MM.1S (cell line): ENCODE results near the gene CTXN3.

Experiments used
- DNase-seq: peaks from one replicate; pipeline ENCODE4 v3.0.0-alpha.2; 2015
- H2AFZ ChIP-seq: fragments of 300-600 bp; sonication (generic); 2 replicates; pipeline ENCODE4 v1.6.0; 2016; ENCODE audit warnings: antibody characterized with exemption, low read length
- H3F3A ChIP-seq: fragments of 300-600 bp; sonication (generic); 2 replicates; pipeline ENCODE4 v1.6.1; 2016; ENCODE audit warnings: mild to moderate bottlenecking, antibody characterized with exemption, low read length, moderate library complexity, mixed read lengths; ENCODE audit not compliant: insufficient read depth
- H3K27ac ChIP-seq: fragments of 300-600 bp; sonication (generic); 2 replicates; pipeline ENCODE4 v1.5.1; 2016; ENCODE audit warnings: mild to moderate bottlenecking, low read length
- H3K27me3 ChIP-seq: fragments of 300-600 bp; sonication (generic); replicated peaks from 2 replicates; pipeline ENCODE4 v1.6.0; 2016; ENCODE audit warnings: low read length; ENCODE audit not compliant: insufficient read depth
- H3K36me3 ChIP-seq: fragments of 300-600 bp; sonication (generic); replicated peaks from 2 replicates; pipeline ENCODE4 v1.6.1; 2016; ENCODE audit warnings: mild to moderate bottlenecking, low read length, mixed read lengths; ENCODE audit not compliant: insufficient read depth
- H3K4me1 ChIP-seq: fragments of 300-600 bp; sonication (generic); 2 replicates; pipeline ENCODE4 v1.6.1; 2016; ENCODE audit warnings: low read length, mixed read lengths
- H3K4me2 ChIP-seq: fragments of 300-600 bp; sonication (generic); 2 replicates; pipeline ENCODE4 v1.6.0; 2016; ENCODE audit warnings: low read depth, low read length
- H3K4me3 ChIP-seq: fragments of 300-600 bp; sonication (generic); 2 replicates; pipeline ENCODE4 v1.5.1; 2016; ENCODE audit warnings: low read length, mixed read lengths
- H3K79me2 ChIP-seq: fragments of 300-600 bp; sonication (generic); 2 replicates; pipeline ENCODE4 v1.6.1; 2016; ENCODE audit warnings: mixed run types, low read length, mixed read lengths
- H3K9ac ChIP-seq: fragments of 300-600 bp; sonication (generic); 2 replicates; pipeline ENCODE4 v1.6.1; 2016; ENCODE audit warnings: low read length, mixed read lengths
- H3K9me2 ChIP-seq: fragments of 300-600 bp; sonication (generic); replicated peaks from 2 replicates; pipeline ENCODE4 v1.6.1; 2016; ENCODE audit warnings: mild to moderate bottlenecking, low read length, mixed read lengths; ENCODE audit not compliant: insufficient read depth
- H3K9me3 ChIP-seq: fragments of 300-600 bp; sonication (generic); replicated peaks from 2 replicates; pipeline ENCODE4 v1.6.1; 2016; ENCODE audit warnings: mild to moderate bottlenecking, low read length, mixed read lengths; ENCODE audit not compliant: insufficient read depth
- H4K20me1 ChIP-seq: fragments of 300-600 bp; sonication (generic); 2 replicates; pipeline ENCODE4 v1.6.1; 2016; ENCODE audit warnings: mild to moderate bottlenecking, low read length, moderate library complexity, mixed read lengths; ENCODE audit not compliant: insufficient read depth
- EZH2 ChIP-seq: fragments of 300-600 bp; sonication (generic); optimal IDR thresholded peaks from 2 replicates; pipeline ENCODE3; 2017; ENCODE audit warnings: low read depth, mild to moderate bottlenecking, antibody characterized with exemption, low read length, mixed read lengths
- EZH2phosphoT487 ChIP-seq: fragments of 300-600 bp; sonication (generic); IDR thresholded peaks from 2 replicates; pipeline ENCODE4 v1.6.1; 2018; ENCODE audit warnings: antibody characterized with exemption, low read length
- TF ChIP-seq, protein P1 (sequence below): fragments of 300-600 bp; sonication (generic); IDR thresholded peaks from 2 replicates; pipeline ENCODE4 v1.5.1; 2016; ENCODE audit warnings: antibody characterized with exemption, low read length, mixed read lengths

Gene CTXN3

DNA sequence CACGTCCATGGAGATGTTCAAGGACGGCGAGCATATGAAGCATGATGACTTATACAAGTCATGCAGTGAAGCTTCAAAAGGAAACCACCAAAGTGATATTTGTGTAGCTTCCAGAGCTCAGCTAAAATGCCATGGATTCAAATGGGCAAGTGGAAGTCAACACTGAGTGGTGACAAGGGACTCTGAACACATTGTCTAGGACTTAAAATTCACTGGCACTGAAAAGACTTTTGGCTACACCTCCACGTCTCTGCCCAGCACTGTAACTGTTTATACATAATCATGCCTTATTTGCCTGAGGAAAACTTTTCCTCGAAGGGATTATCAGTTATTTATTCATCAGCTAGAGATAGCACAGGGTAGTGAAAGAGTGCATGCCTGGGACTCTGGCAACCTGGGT, 15.2 kb downstream of the CTXN3 start:
- H3K27ac ChIP-seq, result no peak overlapping the region
- DNase-seq, result no peak

DNA sequence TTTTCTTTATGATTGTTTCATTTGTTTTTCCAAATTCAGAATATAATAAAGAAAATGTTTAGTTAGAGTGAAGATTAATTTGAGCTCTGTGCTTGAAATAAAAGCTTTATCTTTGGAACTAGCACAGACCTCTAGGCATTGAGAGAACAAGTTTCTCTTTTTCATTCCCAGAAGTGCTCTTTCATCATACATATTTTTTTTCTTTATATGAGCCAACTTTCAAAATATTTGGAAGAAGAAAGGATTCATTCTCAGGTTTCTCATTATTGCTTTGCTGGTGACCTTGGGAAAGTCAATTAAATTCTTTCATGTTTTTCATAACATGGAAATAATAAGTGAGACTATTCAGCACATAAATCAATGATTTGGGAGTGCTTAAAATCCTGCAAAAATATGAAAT, 16.8 kb downstream of the CTXN3 start:
- no peak for DNase-seq
- H3K4me3 ChIP-seq, result no peak overlapping the region

More for the DNA sequence above, 15.2 kb downstream of the CTXN3 start:
- H3K9me3 ChIP-seq, result no peaks in the 10 kb centered on the region
- H2AFZ ChIP-seq, result no peak overlapping the region
- no peaks in the 10 kb centered on the region for H3K27me3 ChIP-seq
- no peaks in the 10 kb centered on the region for H3K4me1 ChIP-seq
- no peaks in the 10 kb centered on the region for H4K20me1 ChIP-seq
- H3K9me2 ChIP-seq, result no peaks in the 10 kb centered on the region
- no peak overlapping the region for H3K4me3 ChIP-seq
- H3K4me2 ChIP-seq, result no peak overlapping the region
- no peaks in the 10 kb centered on the region for H3K36me3 ChIP-seq
- TF ChIP-seq EZH2 (no peak), EZH2phosphoT487 (no peak)
- TF ChIP-seq, protein P1, sequence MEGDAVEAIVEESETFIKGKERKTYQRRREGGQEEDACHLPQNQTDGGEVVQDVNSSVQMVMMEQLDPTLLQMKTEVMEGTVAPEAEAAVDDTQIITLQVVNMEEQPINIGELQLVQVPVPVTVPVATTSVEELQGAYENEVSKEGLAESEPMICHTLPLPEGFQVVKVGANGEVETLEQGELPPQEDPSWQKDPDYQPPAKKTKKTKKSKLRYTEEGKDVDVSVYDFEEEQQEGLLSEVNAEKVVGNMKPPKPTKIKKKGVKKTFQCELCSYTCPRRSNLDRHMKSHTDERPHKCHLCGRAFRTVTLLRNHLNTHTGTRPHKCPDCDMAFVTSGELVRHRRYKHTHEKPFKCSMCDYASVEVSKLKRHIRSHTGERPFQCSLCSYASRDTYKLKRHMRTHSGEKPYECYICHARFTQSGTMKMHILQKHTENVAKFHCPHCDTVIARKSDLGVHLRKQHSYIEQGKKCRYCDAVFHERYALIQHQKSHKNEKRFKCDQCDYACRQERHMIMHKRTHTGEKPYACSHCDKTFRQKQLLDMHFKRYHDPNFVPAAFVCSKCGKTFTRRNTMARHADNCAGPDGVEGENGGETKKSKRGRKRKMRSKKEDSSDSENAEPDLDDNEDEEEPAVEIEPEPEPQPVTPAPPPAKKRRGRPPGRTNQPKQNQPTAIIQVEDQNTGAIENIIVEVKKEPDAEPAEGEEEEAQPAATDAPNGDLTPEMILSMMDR, result no peak
- no peaks in the 10 kb centered on the region for H3F3A ChIP-seq
- no peaks in the 10 kb centered on the region for H3K79me2 ChIP-seq
- H3K9ac ChIP-seq, result no peak overlapping the region

DNA sequence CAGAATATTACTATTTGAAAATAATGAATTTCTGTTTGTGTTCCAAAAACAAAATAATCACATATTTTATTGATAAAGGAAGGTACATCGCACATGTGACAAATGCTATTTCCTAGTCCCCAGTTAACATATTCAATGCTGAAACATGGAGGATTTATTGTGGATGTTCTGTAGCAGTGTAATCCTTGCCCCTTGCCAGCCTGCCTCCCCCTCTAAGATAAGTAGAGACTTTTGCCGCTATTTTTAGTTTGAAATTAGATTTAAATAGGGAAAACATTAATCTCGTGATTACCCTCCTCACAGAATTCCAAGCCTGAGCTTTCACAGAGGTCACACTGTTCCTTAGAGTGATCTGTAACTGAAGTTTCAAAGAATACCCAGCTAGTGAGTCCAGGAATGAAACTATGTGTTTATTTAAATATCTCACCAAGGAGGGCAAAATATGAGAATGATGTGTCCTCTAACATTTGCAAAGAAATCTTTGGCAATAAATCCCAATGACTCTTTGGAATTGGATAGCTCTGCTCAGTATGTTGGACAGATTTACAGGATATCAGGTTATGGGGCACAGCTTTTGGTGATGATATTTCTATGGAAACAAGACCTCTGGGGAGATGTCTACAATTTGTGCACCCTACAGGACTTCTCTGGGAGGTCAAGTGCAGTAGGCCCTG, 17.3 kb downstream of the CTXN3 start:
- no peak overlapping the region for H2AFZ ChIP-seq
- no peaks in the 10 kb centered on the region for H3K79me2 ChIP-seq
- no peaks in the 10 kb centered on the region for H3K27me3 ChIP-seq
- no peak overlapping the region for H3K9ac ChIP-seq
- no peak for DNase-seq
- H3K36me3 ChIP-seq, result no peaks in the 10 kb centered on the region
- no peak overlapping the region for H3K4me3 ChIP-seq
- H3K9me2 ChIP-seq, result no peaks in the 10 kb centered on the region
- TF ChIP-seq EZH2phosphoT487 (no peak), EZH2 (no peak)
- TF ChIP-seq, protein P1, result no peak
- H3K4me2 ChIP-seq, result no peak overlapping the region
- H3K27ac ChIP-seq, result no peak overlapping the region
- no peaks in the 10 kb centered on the region for H3F3A ChIP-seq
- H4K20me1 ChIP-seq, result no peaks in the 10 kb centered on the region
- H3K4me1 ChIP-seq, result no peaks in the 10 kb centered on the region
- H3K9me3 ChIP-seq, result no peaks in the 10 kb centered on the region

More for the DNA sequence above, 16.8 kb downstream of the CTXN3 start:
- Histone ChIP-seq H3K4me1 (no peaks in the 10 kb centered on the region), H3K36me3 (no peaks in the 10 kb centered on the region), H3K27ac (no peak overlapping the region), H3K4me2 (no peak overlapping the region), H3K9me3 (no peaks in the 10 kb centered on the region), H3K79me2 (no peaks in the 10 kb centered on the region), H3K9ac (no peak overlapping the region), H4K20me1 (no peaks in the 10 kb centered on the region), H3F3A (no peaks in the 10 kb centered on the region), H3K27me3 (no peaks in the 10 kb centered on the region), H3K9me2 (no peaks in the 10 kb centered on the region), H2AFZ (no peak overlapping the region)
- no peak for TF ChIP-seq EZH2phosphoT487
- TF ChIP-seq, protein P1, result no peak
- TF ChIP-seq EZH2, result no peak
